T-cell (primary cell): ENCODE measurements around the gene RABGAP1L. TPM values are rescaled to one million over a fixed set of nuclear protein-coding genes. Genes with fewer than 3 reads are reported as not detected.
"Not testable (repeated sequence)": the region's sequence is repeated elsewhere in the genome, so short reads cannot be mapped to it uniquely, and the experiment has no call there.

Experiments used
- ATAC-seq, 4 experiments: fragments of 200-7000 bp in 3 of 4; fragments of 150-1000 bp in 1 of 4; cut with Tn5 transposase; replicated peaks in 1 of 4; 1 replicate in 3 of 4; 2 replicates in 1 of 4; pipeline ENCODE4 v1.10.0; 2021; ENCODE audit warnings: moderate library complexity in 3 of 4, mild to moderate bottlenecking in 2 of 4, moderate number of reproducible peaks in 1 of 4
- CTCF ChIA-PET, 2 donors: fragments of 300-600 bp; sonication (Branson Sonifier 250); formaldehyde crosslinking; loops; one replicate each; lab custom pipeline; 2022; ENCODE audit warnings: antibody characterized with exemption in 2 of 2; lab: Charles Lee
- POLR2A ChIA-PET, 2 donors: fragments of 300-600 bp; sonication (Branson Sonifier 250); formaldehyde crosslinking; loops; one replicate each; lab custom pipeline; 2022; ENCODE audit warnings: antibody characterized with exemption in 2 of 2; lab: Charles Lee
- DNase-seq, 35 experiments: peaks; one replicate each; pipeline versions ENCODE4 v3.0.0 to v3.0.0-alpha.2; 2013 to 2023
- H3K27ac ChIP-seq: one replicate; pipeline ENCODE4 v1.5.1; 2013; ENCODE audit warnings: low read length
- H3K27me3 ChIP-seq, 2 experiments: replicated peaks in 1 of 2; 1 replicate in 1 of 2; 2 replicates in 1 of 2; pipeline versions ENCODE4 v1.6.1 to v1.7.0; 2013; ENCODE audit warnings: low read length in 1 of 2, mixed read lengths in 1 of 2; ENCODE audit not compliant: control insufficient read depth in 2 of 2, insufficient read depth in 2 of 2; ENCODE audit errors: extremely low read depth in 1 of 2
- H3K36me3 ChIP-seq, 2 donors: 1 replicate in 1 of 2; 2 replicates in 1 of 2; pipeline versions ENCODE4 v1.6.1 to v1.7.0; 2013; ENCODE audit warnings: low read length in 1 of 2; ENCODE audit not compliant: control insufficient read depth in 2 of 2, insufficient read depth in 1 of 2; ENCODE audit errors: extremely low read depth in 1 of 2
- H3K4me1 ChIP-seq, 2 experiments: 1 replicate in 1 of 2; 2 replicates in 1 of 2; pipeline versions ENCODE4 v1.6.1 to v1.7.0; 2013; ENCODE audit warnings: low read length in 2 of 2, mixed read lengths in 1 of 2; ENCODE audit not compliant: insufficient read depth in 2 of 2, control insufficient read depth in 1 of 2; ENCODE audit errors: extremely low read depth in 1 of 2
- H3K4me3 ChIP-seq, 2 donors: 1 replicate in 1 of 2; 2 replicates in 1 of 2; pipeline versions ENCODE4 v1.5.1 to v1.7.0; 2013; ENCODE audit warnings: mild to moderate bottlenecking in 2 of 2, low read length in 1 of 2, moderate library complexity in 1 of 2; ENCODE audit not compliant: control insufficient read depth in 1 of 2; ENCODE audit errors: extremely low read depth in 1 of 2
- H3K9me3 ChIP-seq: 2 replicates; pipeline ENCODE4 v1.7.0; 2013
- H3K27ac Mint-ChIP-seq, 2 donors: one replicate each; pipeline ENCODE4 v1.8.0; 2020 to 2021; ENCODE audit warnings: mild to moderate bottlenecking in 2 of 2, mixed read lengths in 2 of 2
- H3K27me3 Mint-ChIP-seq, 2 donors: one replicate each; pipeline ENCODE4 v1.8.0; 2021 to 2022; ENCODE audit warnings: mixed read lengths in 2 of 2
- H3K36me3 Mint-ChIP-seq: one replicate; pipeline ENCODE4 v1.8.0; 2021; ENCODE audit warnings: mixed read lengths
- H3K4me1 Mint-ChIP-seq, 3 donors: one replicate each; pipeline ENCODE4 v1.8.0; 2020 to 2022; ENCODE audit warnings: mixed read lengths in 3 of 3, mild to moderate bottlenecking in 1 of 3
- H3K4me3 Mint-ChIP-seq, 3 donors: one replicate each; pipeline ENCODE4 v1.8.0; 2020 to 2022; ENCODE audit warnings: mild to moderate bottlenecking in 3 of 3, mixed read lengths in 3 of 3, moderate library complexity in 3 of 3
- H3K9me3 Mint-ChIP-seq, 3 donors: one replicate each; pipeline ENCODE4 v1.8.0; 2020 to 2022; ENCODE audit warnings: mixed read lengths in 3 of 3
- WGBS: methylation state at CpG from one replicate; pipeline ENCODE4 v1.1.5; 2013; ENCODE audit warnings: missing lambda C conversion rate; ENCODE audit not compliant: insufficient coverage; 5-methylcytosine and 5-hydroxymethylcytosine counted together
- total RNA-seq, 35 experiments: library from RNA in 6 of 35; stranded (reverse) in 6 of 35; fragments of 120-200 nt in 1 of 35; gene quantifications; one replicate each; pipeline versions ENCODE4 v1.2.1 to v1.2.4 and lab custom pipeline; 2013 to 2026

RABGAP1L gene
- total RNA-seq, 5 donors from 2014 or later (not counting 1 experiment from before 2014, with no cell fraction given): 75.0 to 108 (median 82.3) TPM

DNA sequence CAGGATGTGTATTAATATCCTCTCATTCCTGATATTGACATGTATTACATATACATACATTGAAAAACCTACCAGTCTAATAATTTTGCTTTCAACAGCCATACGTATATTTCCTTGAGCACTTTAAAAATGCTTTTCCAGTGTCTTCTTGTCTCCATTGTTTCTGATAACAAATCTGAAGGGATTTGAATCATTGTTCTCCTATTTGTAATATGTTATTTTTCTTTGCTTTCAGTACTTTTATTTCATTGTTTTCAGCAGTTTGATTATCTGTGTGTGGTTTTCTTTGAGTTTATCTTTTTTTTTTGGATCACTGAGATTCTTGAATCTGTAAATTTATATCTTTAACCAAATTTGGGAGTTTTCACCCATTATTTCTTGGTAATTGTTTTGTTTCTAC lies 65.3 kb downstream of the RABGAP1L start:
- Histone ChIP-seq H3K4me1 (no peaks in the 10 kb centered on the region), H3K27me3 (no peaks in the 10 kb centered on the region), H3K4me3 (no peak overlapping the region), H3K9me3 (no peaks in the 10 kb centered on the region), H3K36me3 (peaks cover 0 to 9% of the 10 kb centered on the region in 2 donors), H3K27ac (no peak overlapping the region)
- CTCF ChIA-PET: no interaction called here
- peaks cover 52% of the 10 kb centered on the region for H3K36me3 Mint-ChIP-seq
- no peak overlapping the region for H3K4me3 Mint-ChIP-seq
- POLR2A ChIA-PET: no interaction called here
- ATAC-seq (no peak), DNase-seq (no peak)
- H3K27ac Mint-ChIP-seq: no peak overlapping the region
- H3K4me1 Mint-ChIP-seq: peaks cover 0 to 8% (median 6%) of the 10 kb centered on the region in 3 donors
- H3K27me3 Mint-ChIP-seq: no peaks in the 10 kb centered on the region
- WGBS: no CpG with 5 or more reads among the region's 1 CpG
- peaks cover 0 to 3% (median 3%) of the 10 kb centered on the region in 3 donors for H3K9me3 Mint-ChIP-seq

DNA sequence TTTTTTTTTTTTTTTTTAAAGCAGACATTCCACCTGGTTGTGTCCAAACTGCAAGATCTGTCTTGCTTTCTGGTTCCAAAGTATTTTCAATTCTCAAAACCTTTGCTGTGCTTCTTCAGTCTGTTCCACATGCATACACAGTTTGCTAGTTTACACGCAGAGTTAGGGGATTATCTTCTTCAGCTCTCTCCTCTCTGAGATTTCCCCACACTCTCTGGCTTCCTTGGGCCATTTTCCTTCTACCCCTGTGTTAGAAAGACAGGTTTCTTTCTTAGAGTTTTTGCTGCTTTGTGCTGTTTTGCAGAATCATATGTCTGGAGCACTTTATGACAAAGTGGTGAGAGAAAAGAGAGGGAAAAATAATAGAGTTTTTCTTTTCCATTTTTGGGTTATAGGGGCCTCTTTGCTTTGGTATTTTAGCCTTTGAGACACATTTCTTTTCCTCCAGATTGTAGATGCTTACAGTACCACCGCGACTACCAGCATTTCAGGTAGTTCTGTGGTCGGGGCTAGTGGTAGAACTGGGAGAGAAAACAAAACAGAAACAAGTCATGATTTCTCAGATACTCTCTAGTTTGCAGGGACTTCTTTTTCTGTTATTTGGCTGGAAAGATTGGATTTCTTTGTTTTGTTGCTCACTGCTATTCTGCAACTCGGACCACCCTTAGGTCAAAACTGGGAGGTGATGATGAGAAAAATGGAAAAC lies 66.3 kb downstream of the RABGAP1L start:
- Mint-ChIP-seq H3K4me3 (no peak overlapping the region), H3K27me3 (no peaks in the 10 kb centered on the region), H3K36me3 (peaks cover 60% of the 10 kb centered on the region), H3K27ac (no peak overlapping the region), H3K9me3 (peaks cover 0 to 3% (median 3%) of the 10 kb centered on the region in 3 donors), H3K4me1 (peaks cover 0 to 8% (median 6%) of the 10 kb centered on the region in 3 donors)
- Histone ChIP-seq H3K9me3 (no peaks in the 10 kb centered on the region), H3K27ac (no peak overlapping the region), H3K4me1 (no peaks in the 10 kb centered on the region), H3K36me3 (peaks cover 0 to 13% of the 10 kb centered on the region in 2 donors), H3K27me3 (no peaks in the 10 kb centered on the region), H3K4me3 (no peak overlapping the region)
- ChIA-PET CTCF (interaction anchor here in 1 of 2 donors (0.6 kb wide), 1 partner anchor 24 kb away, joined by 6 read pairs; no protein-coding TSS in a partner anchor), POLR2A (no interaction called here)
- DNase-seq: no peak
- ATAC-seq: no peak
- no CpG with 5 or more reads among the region's 5 CpGs for WGBS

DNA sequence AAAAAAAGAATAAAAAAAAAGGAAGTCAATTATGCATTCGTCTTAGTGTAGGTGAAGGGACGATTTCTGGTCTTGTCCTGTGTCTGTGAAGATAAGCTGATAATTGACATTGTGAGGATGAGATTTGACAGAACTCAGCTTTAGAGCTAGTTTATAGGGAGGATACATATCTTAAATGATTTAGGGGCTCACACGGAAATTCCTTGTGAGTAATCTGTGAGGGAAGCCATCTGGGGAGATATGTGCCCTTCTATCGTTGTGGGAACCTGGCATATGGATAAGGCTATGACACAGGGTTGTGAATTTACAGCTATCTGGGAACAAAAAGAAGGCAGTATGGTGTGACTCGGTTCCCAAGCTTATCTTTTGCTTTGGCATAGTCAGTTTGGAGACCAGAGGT lies 71.1 kb downstream of the RABGAP1L start:
- H3K27ac Mint-ChIP-seq: no peak overlapping the region
- no peak for ATAC-seq
- 89% methylated on average over 4 of the region's 5 CpGs for WGBS
- H3K9me3 Mint-ChIP-seq: peaks cover 0 to 6% (median 5%) of the 10 kb centered on the region in 3 donors
- Histone ChIP-seq H3K27ac (no peak overlapping the region), H3K27me3 (no peaks in the 10 kb centered on the region), H3K4me3 (no peak overlapping the region), H3K36me3 (peaks cover 0 to 18% of the 10 kb centered on the region in 2 donors), H3K9me3 (no peaks in the 10 kb centered on the region), H3K4me1 (no peaks in the 10 kb centered on the region)
- peaks cover 55% of the 10 kb centered on the region for H3K36me3 Mint-ChIP-seq
- H3K4me1 Mint-ChIP-seq: peaks cover 0 to 8% (median 8%) of the 10 kb centered on the region in 3 donors
- H3K27me3 Mint-ChIP-seq: no peaks in the 10 kb centered on the region
- CTCF ChIA-PET: interaction anchor here (0.6 to 0.8 kb wide), 3 partner anchors 13 to 324 kb away, joined by 3 to 4 read pairs (median 3); no protein-coding TSS in a partner anchor
- POLR2A ChIA-PET: no interaction called here
- no peak for DNase-seq
- H3K4me3 Mint-ChIP-seq: no peak overlapping the region

DNA sequence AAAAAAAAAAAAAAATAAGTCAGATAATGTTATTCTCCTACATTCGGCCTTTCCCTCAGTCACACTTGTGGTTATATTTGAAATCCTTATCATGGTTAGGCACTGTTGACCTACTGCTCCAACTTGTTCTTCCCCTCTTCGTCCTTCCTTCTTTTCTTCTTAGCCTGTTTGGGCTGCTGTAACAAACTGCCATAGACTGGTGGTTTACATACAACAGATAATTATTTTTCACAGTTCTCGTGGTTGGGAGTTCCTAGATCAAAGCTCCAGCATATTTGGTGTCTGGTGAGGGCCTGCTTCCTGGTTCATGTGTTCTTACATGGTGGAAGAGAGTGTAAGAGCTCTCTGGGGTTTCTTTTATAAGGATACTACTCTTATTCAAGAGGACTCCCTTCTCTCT lies 73.4 kb downstream of the RABGAP1L start:
- Mint-ChIP-seq H3K4me3 (no peak overlapping the region), H3K27ac (no peak overlapping the region), H3K36me3 (peaks cover 44% of the 10 kb centered on the region), H3K27me3 (no peaks in the 10 kb centered on the region), H3K9me3 (peaks cover 0 to 6% (median 5%) of the 10 kb centered on the region in 3 donors), H3K4me1 (peaks cover 0 to 2% (median 0%) of the 10 kb centered on the region in 3 donors)
- Histone ChIP-seq H3K27me3 (no peaks in the 10 kb centered on the region), H3K4me1 (no peaks in the 10 kb centered on the region), H3K36me3 (peaks cover 0 to 18% of the 10 kb centered on the region in 2 donors), H3K27ac (no peak overlapping the region), H3K4me3 (no peak overlapping the region), H3K9me3 (no peaks in the 10 kb centered on the region)
- ChIA-PET CTCF (interaction anchor here in 1 of 2 donors (0.9 kb wide), 1 partner anchor 15 kb away, joined by 3 read pairs; no protein-coding TSS in a partner anchor), POLR2A (no interaction called here)
- no peak for DNase-seq
- no CpG with 5 or more reads among the region's 3 CpGs for WGBS
- ATAC-seq: no peak

DNA sequence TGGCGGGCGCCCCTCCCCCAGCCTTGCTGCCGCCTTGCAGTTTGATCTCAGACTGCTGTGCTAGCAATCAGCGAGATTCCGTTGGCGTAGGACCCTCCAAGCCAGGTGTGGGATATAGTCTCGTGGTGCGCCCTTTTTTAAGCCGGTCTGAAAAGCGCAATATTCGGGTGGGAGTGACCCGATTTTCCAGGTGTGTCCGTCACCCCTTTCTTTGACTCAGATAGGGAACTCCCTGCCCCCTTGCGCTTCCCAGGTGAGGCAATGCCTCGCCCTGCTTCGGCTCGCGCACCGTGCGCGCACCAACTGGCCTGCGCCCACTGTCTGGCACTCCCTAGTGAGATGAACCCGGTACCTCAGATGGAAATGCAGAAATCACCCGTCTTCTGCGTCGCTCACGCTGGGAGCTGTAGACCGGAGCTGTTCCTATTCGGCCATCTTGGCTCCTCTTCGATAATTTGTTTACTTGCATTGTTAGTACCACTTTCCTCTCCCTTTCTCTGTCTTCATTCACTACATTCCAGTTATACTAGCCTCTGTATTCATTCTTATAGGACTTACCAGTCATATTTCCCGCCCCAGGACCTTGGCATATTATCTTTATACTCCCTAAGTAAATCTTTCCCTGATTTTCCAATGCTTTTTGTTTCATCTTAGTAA lies 79.7 kb downstream of the RABGAP1L start:
- peaks cover 0 to 12% of the 10 kb centered on the region in 2 donors for H3K36me3 ChIP-seq
- H3K4me3 ChIP-seq, POLR2A ChIA-PET, H3K27me3 Mint-ChIP-seq, H3K9me3 Mint-ChIP-seq, H3K9me3 ChIP-seq, DNase-seq, H3K27ac ChIP-seq, H3K4me3 Mint-ChIP-seq, H3K27me3 ChIP-seq, H3K27ac Mint-ChIP-seq, CTCF ChIA-PET, ATAC-seq, H3K4me1 ChIP-seq: not testable (repeated sequence)
- 95% methylated on average over 15 of the region's 31 CpGs for WGBS
- Mint-ChIP-seq H3K4me1 (peaks cover 3 to 11% (median 8%) of the 10 kb centered on the region in 3 donors), H3K36me3 (peaks cover 32% of the 10 kb centered on the region)

DNA sequence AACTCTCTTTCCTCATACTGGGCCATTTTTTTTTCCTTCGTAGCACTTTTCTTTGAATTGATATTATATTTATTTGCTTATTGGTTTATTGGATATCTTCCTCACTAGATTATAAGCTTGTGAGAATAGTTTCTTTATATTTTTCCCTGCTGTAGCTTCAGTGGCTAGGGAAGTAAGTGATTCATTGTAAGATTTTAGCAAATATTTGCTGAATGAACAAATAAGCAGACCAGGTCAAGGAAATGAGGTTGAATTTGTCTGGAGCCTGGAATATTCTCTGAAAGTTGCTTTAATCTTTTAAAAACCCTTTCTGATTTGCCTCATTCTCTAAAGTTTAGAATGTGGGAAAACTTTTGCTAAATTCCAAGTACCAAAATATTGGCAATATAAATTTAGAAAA lies 80.2 kb downstream of the RABGAP1L start:
- CTCF ChIA-PET: no interaction called here
- Histone ChIP-seq H3K4me3 (no peak overlapping the region), H3K27me3 (no peaks in the 10 kb centered on the region), H3K36me3 (peaks cover 0 to 16% of the 10 kb centered on the region in 2 donors), H3K4me1 (no peaks in the 10 kb centered on the region), H3K9me3 (no peaks in the 10 kb centered on the region), H3K27ac (no peak overlapping the region)
- no peaks in the 10 kb centered on the region for H3K27me3 Mint-ChIP-seq
- ATAC-seq (no peak), DNase-seq (no peak)
- H3K4me1 Mint-ChIP-seq: peaks cover 3 to 11% (median 8%) of the 10 kb centered on the region in 3 donors
- peaks cover 38% of the 10 kb centered on the region for H3K36me3 Mint-ChIP-seq
- no peak overlapping the region for H3K4me3 Mint-ChIP-seq
- H3K9me3 Mint-ChIP-seq: no peaks in the 10 kb centered on the region
- H3K27ac Mint-ChIP-seq: no peak overlapping the region
- POLR2A ChIA-PET: no interaction called here
- WGBS: no CpG with 5 or more reads among the region's 1 CpG
